NCI-H187 (cell line): ENCODE data around the gene RUFY1.
"Not testable (repeated sequence)": the region's sequence is repeated elsewhere in the genome, so short reads cannot be mapped to it uniquely, and the experiment has no call there.

Source experiments
- DNase-seq, 2 experiments: peaks; one replicate each; lab custom pipeline; 2025; lab: John Stamatoyannopoulos, UW

Gene RUFY1

GRCh38 chr5:179623003-179623905 lies 72.9 kb downstream of the RUFY1 start, which contains the start of gene HNRNPH1:
Gene HNRNPH1 (minus strand): TSS chr5:179623671. CDS start chr5:179623133, 538 bp downstream.
- DNase-seq, result peak; percentile 95 to 97

DNA sequence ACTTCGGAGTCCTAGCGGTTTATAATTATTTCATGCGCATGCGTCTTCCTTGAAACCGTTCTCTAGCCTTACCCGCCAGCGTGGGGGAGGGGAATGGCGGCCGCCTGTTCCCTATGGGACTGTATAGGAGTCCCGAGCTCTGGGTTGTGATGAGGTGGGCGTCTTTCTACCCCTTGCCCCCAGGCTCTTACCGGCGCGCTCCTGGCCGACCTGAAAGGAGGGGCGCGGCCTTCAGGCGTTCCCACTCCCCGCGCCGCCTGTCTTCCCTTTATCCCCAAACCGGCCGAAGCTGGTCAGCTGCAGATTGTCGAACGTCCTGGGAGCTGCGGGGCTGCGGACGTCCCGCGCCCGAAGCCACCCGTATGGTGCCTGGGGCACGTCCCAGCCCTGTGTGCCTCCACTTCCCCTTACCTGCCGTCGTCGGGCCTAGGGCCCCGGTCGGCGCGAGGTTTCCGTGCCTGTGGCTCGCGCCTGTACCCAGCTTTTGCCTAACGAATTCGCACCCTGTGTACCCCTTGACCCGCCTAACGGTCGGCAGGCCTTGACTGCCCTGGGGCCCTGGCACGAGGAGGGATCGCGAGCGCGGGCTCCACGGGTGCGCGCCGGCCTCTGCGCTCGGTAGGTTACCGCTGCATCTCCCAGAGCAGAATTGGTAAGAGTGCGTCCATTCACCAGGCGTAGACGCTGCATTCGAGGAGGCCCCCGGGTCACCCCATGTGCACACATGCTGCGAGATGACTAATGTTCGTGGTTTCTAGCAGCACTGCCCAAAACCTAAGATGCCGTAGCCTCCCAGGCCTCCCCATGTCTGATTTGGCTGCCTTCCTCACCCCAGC lies 73.8 kb downstream of the RUFY1 start:
- DNase-seq, result no peak

DNA sequence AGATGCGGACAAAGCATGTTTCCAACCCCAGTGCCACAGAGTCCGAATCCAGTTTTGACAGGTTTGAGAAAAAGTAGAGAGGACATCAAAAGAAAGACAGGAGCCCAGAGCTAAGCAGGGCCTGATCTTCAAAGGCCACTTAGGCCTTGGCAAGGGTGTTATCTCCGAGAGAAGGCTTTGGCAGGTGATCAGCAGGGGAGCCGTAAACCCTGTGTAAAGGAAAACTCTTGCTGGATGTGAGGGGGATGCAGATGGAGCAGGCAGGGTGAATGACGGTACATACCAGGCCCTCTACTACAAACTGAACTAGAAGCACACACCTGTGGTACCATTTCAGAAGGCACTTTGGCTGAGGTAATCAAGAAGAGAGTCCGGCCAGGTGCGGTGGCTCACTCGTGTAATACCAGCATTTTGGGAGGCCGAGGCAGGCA lies 74.5 kb downstream of the RUFY1 start:
- no peak for DNase-seq

GRCh38 chr5:179633501-179634369 lies 83.4 kb downstream of the RUFY1 start:
- not testable (repeated sequence) for DNase-seq

GRCh38 chr5:179634370-179635172 lies 84.2 kb downstream of the RUFY1 start:
- not testable (repeated sequence) for DNase-seq

- DNase-seq, result not testable (repeated sequence)
These were observed 88.9 kb downstream of the RUFY1 start for GRCh38 chr5:179639296-179639695.

DNA sequence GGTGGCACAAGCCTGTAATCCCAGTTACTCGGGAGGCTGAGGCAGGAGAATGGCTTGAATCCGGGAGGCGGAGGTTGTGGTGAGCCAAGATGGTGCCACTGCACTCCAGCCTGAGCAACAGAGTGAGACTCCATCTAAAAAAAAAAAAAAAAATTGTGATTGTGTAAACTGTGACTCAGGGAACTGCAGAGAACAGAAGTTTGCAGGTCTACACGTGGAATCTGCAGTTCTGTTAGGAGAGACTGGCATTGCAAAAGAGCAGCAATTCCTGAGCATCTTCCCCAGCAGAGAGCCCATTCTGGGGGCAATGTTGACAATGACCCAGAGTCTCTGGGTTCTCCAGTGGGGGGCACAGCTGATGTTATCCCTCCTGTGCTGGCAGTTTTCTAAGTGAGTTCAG lies 91.4 kb downstream of the RUFY1 start:
- DNase-seq, result not testable (repeated sequence)

- not testable (repeated sequence) for DNase-seq
These were observed 92.3 kb downstream of the RUFY1 start for GRCh38 chr5:179642626-179643025.

DNA sequence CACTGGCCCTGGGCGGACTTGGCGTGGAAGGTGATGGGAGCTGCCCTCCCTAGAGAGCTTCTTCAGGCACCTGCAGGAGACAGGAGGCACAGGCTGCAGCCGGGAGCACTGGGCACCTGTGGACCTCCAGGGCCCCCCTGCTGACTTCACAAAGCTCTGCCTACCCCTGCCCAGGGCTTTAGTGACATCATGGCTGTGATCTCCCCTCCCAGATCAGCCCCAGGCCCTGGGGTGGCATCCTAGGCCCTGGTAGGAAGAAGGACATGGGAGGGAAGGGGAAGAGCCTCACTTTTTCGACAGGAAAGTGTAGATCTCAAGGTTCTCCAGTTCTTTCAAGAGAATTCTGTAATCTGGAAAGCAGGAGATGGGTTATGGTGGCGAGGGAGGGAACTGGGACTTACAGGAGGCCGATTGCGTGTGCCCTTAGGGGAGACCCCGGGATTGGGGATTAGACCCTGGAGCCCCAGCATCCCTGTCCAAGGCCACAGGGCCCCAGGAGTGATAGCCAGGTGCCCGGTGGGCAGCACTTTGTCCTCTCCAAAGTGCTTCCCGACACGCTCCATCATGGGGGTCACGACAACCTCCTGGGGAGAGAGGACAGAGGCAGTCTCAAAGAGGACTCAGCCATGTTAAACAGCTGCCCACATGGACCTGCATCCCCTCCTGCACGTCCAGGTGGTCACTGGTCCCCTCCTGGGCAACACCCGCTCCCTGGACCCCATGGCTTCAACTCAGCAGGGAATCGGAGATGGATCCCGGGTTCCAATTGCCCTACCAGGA lies 93.0 kb downstream of the RUFY1 start:
- not testable (repeated sequence) for DNase-seq

- not testable (repeated sequence) for DNase-seq
These were observed 94.4 kb downstream of the RUFY1 start for GRCh38 chr5:179644766-179645165.

DNA sequence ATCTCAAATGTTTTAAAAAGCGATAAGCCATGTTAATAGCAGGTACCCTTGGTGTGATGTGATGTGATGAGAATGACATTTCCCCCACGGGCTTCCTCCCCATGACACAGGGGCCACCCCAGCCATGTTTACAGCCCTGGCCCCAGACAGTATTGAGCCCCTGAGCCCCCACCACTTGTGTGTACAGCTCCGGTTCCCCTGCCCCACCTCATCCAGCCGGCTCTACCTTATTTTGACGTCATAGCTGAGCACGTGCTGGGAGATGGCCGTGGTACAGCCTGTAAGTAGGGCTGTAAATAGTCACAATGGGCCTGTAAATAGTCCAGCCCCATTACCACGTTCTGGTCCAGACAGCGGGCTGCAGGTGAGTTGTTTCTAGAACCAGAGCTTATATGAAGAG lies 98.1 kb downstream of the RUFY1 start:
- no peak for DNase-seq

DNA sequence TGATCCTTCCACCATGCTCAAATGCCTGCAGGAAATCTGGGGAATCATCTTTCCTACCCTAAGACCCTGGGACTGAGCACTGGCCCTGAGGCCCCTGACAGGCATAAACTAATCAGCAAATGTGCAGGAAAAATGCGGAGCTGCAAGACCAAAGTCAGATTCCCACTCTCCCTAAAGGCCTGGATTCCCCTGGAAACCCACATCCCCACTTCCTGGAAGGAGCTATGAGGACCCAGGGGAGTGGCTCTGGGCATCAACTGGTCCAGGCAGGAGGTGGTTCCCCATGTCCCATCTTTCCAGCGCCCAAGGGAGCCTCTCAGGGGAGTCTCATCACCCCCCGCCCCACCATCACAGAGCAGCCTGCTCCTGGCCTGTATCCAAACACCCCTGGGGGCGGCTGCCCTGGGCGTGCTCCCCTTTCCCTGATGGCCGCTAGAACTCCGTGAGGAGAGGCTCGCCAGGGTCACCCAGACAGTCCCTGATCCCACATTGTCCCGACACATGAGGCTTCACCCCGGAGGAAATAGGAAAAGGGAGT lies 98.9 kb downstream of the RUFY1 start:
- not testable (repeated sequence) for DNase-seq

DNA sequence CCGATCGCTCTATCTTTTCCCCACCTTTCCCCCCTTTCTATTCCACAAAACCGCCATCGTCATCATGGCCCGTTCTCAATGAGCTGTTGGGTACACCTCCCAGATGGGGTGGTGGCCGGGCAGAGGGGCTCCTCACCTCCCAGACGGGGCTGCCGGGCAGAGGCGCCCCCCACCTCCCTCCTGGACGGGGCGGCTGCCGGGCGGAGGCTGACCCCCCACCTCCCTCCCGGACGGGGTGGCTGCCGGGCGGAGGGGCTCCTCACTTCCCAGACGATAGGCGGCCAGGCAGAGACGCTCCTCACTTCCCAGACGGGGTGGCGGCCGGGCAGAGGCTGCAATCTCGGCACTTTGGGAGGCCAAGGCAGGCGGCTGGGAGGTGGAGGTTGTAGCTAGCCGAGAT lies 99.9 kb downstream of the RUFY1 start:
- DNase-seq, result not testable (repeated sequence)

DNA sequence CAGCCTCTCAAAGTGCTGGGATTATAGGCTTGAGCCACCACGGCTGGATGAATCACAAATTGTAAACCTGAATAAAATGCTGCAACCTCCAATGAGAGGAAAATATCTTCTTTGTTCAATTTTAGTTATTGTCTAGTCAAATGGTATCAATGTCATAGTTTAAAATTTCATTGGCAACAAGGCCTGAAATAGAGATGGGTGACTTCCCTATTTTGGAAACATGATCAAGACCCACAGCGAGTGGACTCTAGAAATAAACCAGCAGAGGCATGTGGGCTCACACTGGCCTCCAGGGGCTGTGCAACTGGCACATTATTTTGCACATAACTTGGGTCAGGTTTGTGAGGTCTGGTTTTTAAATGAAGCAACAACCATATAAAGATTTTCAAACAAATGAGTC lies 102.8 kb downstream of the RUFY1 start:
- DNase-seq, result not testable (repeated sequence)

- DNase-seq, result not testable (repeated sequence)
These were observed 107.2 kb downstream of the RUFY1 start for GRCh38 chr5:179657302-179658178.

DNA sequence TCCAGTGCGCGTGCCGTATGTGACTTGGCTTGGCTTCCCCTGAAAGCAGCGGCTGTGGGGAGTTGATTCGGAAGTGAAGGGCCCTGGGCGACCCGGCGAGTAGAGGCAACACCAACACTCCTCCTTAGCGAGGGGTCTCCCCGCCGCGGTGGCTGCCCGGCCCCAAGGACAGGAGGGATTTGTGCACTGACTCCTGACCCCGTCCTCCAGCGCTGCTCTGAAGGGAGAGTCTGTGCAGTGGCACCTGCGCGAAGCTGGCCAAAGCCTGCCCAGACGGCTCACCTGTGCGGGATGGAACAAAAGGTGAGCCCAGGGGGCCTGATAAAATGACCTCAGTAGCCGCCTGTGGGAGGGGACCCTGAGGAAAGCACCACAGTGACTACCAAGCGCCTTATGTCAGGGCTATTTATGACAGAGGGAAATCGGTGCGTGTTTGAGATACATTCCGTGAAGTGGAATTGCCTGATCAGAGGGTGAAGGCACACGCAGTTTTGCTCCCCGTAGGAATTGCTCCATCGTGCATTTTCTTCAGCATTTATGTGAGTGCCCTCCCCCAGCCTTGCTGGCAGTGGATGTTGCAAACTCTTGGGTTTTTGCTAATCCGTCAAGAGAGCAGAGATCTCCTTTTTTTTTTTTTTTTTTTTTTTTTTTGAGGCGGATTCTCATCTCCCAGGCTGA lies 108.0 kb downstream of the RUFY1 start:
- DNase-seq, result not testable (repeated sequence)
